Sigmoid colon (tissue), 4 donors: ENCODE measurements around the gene FECH.

Experiments used
- CTCF ChIP-seq, 4 experiments: fragments of 450-650 bp in 3 of 4; fragments of 200-600 bp in 1 of 4; IDR thresholded peaks; one replicate each; pipeline ENCODE4 v1.5.1; 2016 to 2019; ENCODE audit warnings: antibody characterized with exemption in 4 of 4, mild to moderate bottlenecking in 3 of 4, moderate library complexity in 2 of 4
- EP300 ChIP-seq, 4 donors: sonication (generic); formaldehyde crosslinking; IDR thresholded peaks; one replicate each; pipeline ENCODE4 v1.6.1; 2017; ENCODE audit warnings: antibody characterized with exemption in 4 of 4
- POLR2A ChIP-seq, 2 donors: fragments of 450-650 bp; IDR thresholded peaks; one replicate each; pipeline ENCODE4 v1.6.1; 2016; ENCODE audit warnings: antibody characterized with exemption in 2 of 2, mild to moderate bottlenecking in 2 of 2, moderate library complexity in 2 of 2

- no peak for TF ChIP-seq CTCF (IDR thresholded peaks at IDR 0.05)
- TF ChIP-seq POLR2A (IDR thresholded peaks at IDR 0.05) = peak; percentile 5 to 39
- no peak for TF ChIP-seq EP300 (IDR thresholded peaks at IDR 0.05)
Observed at GRCh38 chr18:57586251-57587049, at the start of gene FECH.
